B cell (primary cell): ENCODE measurements around the gene NUP98.

Experiments
- EZH2 ChIP-seq: IDR thresholded peaks from 2 replicates; pipeline ENCODE4 v1.6.1; 2012; ENCODE audit warnings: borderline replicate concordance, low read depth, mild to moderate bottlenecking, moderate library complexity, low read length; ENCODE audit not compliant: insufficient read depth, poor library complexity, severe bottlenecking
- TF ChIP-seq, protein P1 (sequence below): fragments of 200-600 bp; IDR thresholded peaks from one replicate; pipeline ENCODE4 v1.8.0; 2022; ENCODE audit warnings: antibody characterized with exemption, mild to moderate bottlenecking

- TF ChIP-seq, protein P1, sequence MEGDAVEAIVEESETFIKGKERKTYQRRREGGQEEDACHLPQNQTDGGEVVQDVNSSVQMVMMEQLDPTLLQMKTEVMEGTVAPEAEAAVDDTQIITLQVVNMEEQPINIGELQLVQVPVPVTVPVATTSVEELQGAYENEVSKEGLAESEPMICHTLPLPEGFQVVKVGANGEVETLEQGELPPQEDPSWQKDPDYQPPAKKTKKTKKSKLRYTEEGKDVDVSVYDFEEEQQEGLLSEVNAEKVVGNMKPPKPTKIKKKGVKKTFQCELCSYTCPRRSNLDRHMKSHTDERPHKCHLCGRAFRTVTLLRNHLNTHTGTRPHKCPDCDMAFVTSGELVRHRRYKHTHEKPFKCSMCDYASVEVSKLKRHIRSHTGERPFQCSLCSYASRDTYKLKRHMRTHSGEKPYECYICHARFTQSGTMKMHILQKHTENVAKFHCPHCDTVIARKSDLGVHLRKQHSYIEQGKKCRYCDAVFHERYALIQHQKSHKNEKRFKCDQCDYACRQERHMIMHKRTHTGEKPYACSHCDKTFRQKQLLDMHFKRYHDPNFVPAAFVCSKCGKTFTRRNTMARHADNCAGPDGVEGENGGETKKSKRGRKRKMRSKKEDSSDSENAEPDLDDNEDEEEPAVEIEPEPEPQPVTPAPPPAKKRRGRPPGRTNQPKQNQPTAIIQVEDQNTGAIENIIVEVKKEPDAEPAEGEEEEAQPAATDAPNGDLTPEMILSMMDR: no peak
- no peak for TF ChIP-seq EZH2
These were observed 26.6 kb upstream of the NUP98 start for GRCh38 chr11:3823762-3824506.
